Posterior cingulate gyrus (tissue), 11 donors: ENCODE results near the gene C3AR1.
"Not testable (repeated sequence)": the region's sequence is repeated elsewhere in the genome, so short reads cannot be mapped to it uniquely, and the experiment has no call there.

Experiments used
- DNase-seq, 10 donors: peaks; one replicate each; pipeline versions ENCODE4 v3.0.0 to v3.0.0-alpha.2; 2020 to 2021; ENCODE audit warnings: mixed read lengths in 3 of 10
- intact Hi-C: fragments of 100-400 bp; cut with DNase I; formaldehyde crosslinking; loops from one replicate; pipeline ENCODE4 v1.15.1; 2023

C3AR1 gene

GRCh38 chr12:8065991-8066594 is at the start of gene C3AR1:
Gene C3AR1, minus strand, starts transcription at chr12:8066359. Its CDS starts 6,174 bp downstream, at chr12:8060185.
- no peak for DNase-seq
- intact Hi-C loops = no loop called here

GRCh38 chr12:8113117-8113516 is 47.0 kb upstream of the C3AR1 start:
- intact Hi-C loops, DNase-seq: not testable (repeated sequence)

- intact Hi-C loops = loop anchor here (2.0 to 5.0 kb wide), 2 partner anchors 72 to 123 kb away; no protein-coding TSS in a partner anchor
- DNase-seq = peak; percentile 52 to 94 (median 84)
These were observed 42.7 kb upstream of the C3AR1 start for GRCh38 chr12:8108808-8109398.

- DNase-seq = no peak
- intact Hi-C loops = no loop called here
These were observed 33.1 kb upstream of the C3AR1 start for GRCh38 chr12:8099235-8099634.

- no peak for DNase-seq
- intact Hi-C loops = no loop called here
These were observed 30.2 kb upstream of the C3AR1 start for GRCh38 chr12:8096281-8096915.

GRCh38 chr12:8093291-8093690 is 27.1 kb upstream of the C3AR1 start:
- DNase-seq = no peak
- intact Hi-C loops = no loop called here

GRCh38 chr12:8089716-8090115 is 23.6 kb upstream of the C3AR1 start:
- intact Hi-C loops = no loop called here
- no peak for DNase-seq

- intact Hi-C loops, DNase-seq: not testable (repeated sequence)
These were observed 23.1 kb upstream of the C3AR1 start for GRCh38 chr12:8089277-8089676.

GRCh38 chr12:8088574-8088973 is 22.4 kb upstream of the C3AR1 start:
- DNase-seq = no peak
- intact Hi-C loops = no loop called here

- no peak for DNase-seq
These were observed 21.5 kb upstream of the C3AR1 start for GRCh38 chr12:8087666-8088065.

GRCh38 chr12:8084351-8084750 is 18.2 kb upstream of the C3AR1 start:
- peak in 1 of 10 donors; percentile 76 for DNase-seq
- intact Hi-C loops = not testable (repeated sequence)

More at GRCh38 chr12:8087666-8088065, 21.5 kb upstream of the C3AR1 start:
- intact Hi-C loops = no loop called here

- no peak for DNase-seq
- intact Hi-C loops = loop anchor here (2.0 kb wide), 1 partner anchor 56 kb away; no protein-coding TSS in a partner anchor
These were observed 16.6 kb upstream of the C3AR1 start for GRCh38 chr12:8082808-8083100.

- DNase-seq = no peak
- intact Hi-C loops = no loop called here
These were observed 15.2 kb upstream of the C3AR1 start for GRCh38 chr12:8081251-8081920.

- no peak for DNase-seq
- intact Hi-C loops = no loop called here
These were observed 14.0 kb upstream of the C3AR1 start for GRCh38 chr12:8080120-8080519.

GRCh38 chr12:8078916-8079315 is 12.8 kb upstream of the C3AR1 start:
- no peak for DNase-seq
- intact Hi-C loops = no loop called here

GRCh38 chr12:8078398-8078797 is 12.2 kb upstream of the C3AR1 start:
- intact Hi-C loops = no loop called here
- peak in 1 of 10 donors; percentile 7 for DNase-seq

GRCh38 chr12:8077207-8077606 is 11.0 kb upstream of the C3AR1 start:
- intact Hi-C loops = no loop called here
- no peak for DNase-seq

GRCh38 chr12:8076366-8076765 is 10.2 kb upstream of the C3AR1 start:
- intact Hi-C loops = no loop called here
- DNase-seq = no peak

- intact Hi-C loops = no loop called here
- no peak for DNase-seq
These were observed 9.8 kb upstream of the C3AR1 start for GRCh38 chr12:8075935-8076334.

GRCh38 chr12:8071820-8072219 is 5.7 kb upstream of the C3AR1 start:
- intact Hi-C loops, DNase-seq: not testable (repeated sequence)

- intact Hi-C loops = no loop called here
- no peak for DNase-seq
These were observed 3.4 kb upstream of the C3AR1 start for GRCh38 chr12:8069582-8069981.
